DOHH2 (cell line): ENCODE data around the gene CCR3.

ENCODE experiments used
- EZH2phosphoT487 ChIP-seq: fragments of 200-600 bp; sonication (generic); IDR thresholded peaks from 2 replicates; pipeline ENCODE4 v1.6.1; 2017; ENCODE audit warnings: borderline replicate concordance, mild to moderate bottlenecking, antibody characterized with exemption, low read length, moderate library complexity, mixed read lengths
- TF ChIP-seq, protein P1 (sequence below): fragments of 200-600 bp; sonication (generic); IDR thresholded peaks from one replicate; pipeline ENCODE4 v1.5.1; 2014; ENCODE audit warnings: antibody characterized with exemption, mild to moderate bottlenecking, low read depth, low read length; ENCODE audit not compliant: poor library complexity, severe bottlenecking

- TF ChIP-seq, protein P1, sequence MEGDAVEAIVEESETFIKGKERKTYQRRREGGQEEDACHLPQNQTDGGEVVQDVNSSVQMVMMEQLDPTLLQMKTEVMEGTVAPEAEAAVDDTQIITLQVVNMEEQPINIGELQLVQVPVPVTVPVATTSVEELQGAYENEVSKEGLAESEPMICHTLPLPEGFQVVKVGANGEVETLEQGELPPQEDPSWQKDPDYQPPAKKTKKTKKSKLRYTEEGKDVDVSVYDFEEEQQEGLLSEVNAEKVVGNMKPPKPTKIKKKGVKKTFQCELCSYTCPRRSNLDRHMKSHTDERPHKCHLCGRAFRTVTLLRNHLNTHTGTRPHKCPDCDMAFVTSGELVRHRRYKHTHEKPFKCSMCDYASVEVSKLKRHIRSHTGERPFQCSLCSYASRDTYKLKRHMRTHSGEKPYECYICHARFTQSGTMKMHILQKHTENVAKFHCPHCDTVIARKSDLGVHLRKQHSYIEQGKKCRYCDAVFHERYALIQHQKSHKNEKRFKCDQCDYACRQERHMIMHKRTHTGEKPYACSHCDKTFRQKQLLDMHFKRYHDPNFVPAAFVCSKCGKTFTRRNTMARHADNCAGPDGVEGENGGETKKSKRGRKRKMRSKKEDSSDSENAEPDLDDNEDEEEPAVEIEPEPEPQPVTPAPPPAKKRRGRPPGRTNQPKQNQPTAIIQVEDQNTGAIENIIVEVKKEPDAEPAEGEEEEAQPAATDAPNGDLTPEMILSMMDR: no peak
- TF ChIP-seq EZH2phosphoT487: no peak
These were observed 20.9 kb upstream of the CCR3 start for GRCh38 chr3:46221391-46221790.
